ENCODE data around the gene C1orf53.
A peak's percentile ranks its signal among the peaks of the same experiment; 100 is the strongest.
"Not testable (repeated sequence)": the region's sequence is repeated elsewhere in the genome, so short reads cannot be mapped to it uniquely, and the experiment has no call there.

Gene C1orf53

GRCh38 chr1:197922070-197922390 lies 19.6 kb downstream of the C1orf53 start:
- DNase-seq: no peak

GRCh38 chr1:197923038-197923437 lies 20.6 kb downstream of the C1orf53 start:
- no peak for DNase-seq

GRCh38 chr1:197924516-197925123 lies 22.2 kb downstream of the C1orf53 start:
- peak; percentile 62 for DNase-seq

GRCh38 chr1:197927908-197928665 lies 25.7 kb downstream of the C1orf53 start:
- no peak for DNase-seq

- DNase-seq: peak; percentile 32
Measured at GRCh38 chr1:197928849-197929336, 26.5 kb downstream of the C1orf53 start.

- DNase-seq: no peak
Measured at GRCh38 chr1:197933016-197933415, 30.6 kb downstream of the C1orf53 start.

GRCh38 chr1:197933647-197934046 lies 31.2 kb downstream of the C1orf53 start:
- DNase-seq: no peak

- no peak for DNase-seq
Measured at GRCh38 chr1:197937381-197937780, 35.0 kb downstream of the C1orf53 start.

GRCh38 chr1:197937892-197938291 lies 35.5 kb downstream of the C1orf53 start:
- no peak for DNase-seq

- DNase-seq: not testable (repeated sequence)
Measured at GRCh38 chr1:197939159-197939980, 36.9 kb downstream of the C1orf53 start.

- DNase-seq: no peak
Measured at GRCh38 chr1:197942042-197942441, 39.6 kb downstream of the C1orf53 start.

- DNase-seq: no peak
Measured at GRCh38 chr1:197944485-197944884, 42.1 kb downstream of the C1orf53 start.

GRCh38 chr1:197948926-197949899 lies 46.8 kb downstream of the C1orf53 start:
- no peak for DNase-seq

- DNase-seq: no peak
Measured at GRCh38 chr1:197951089-197951488, 48.7 kb downstream of the C1orf53 start.

GRCh38 chr1:197951617-197952175 lies 49.3 kb downstream of the C1orf53 start:
- DNase-seq: no peak

GRCh38 chr1:197953472-197953871 lies 51.0 kb downstream of the C1orf53 start:
- DNase-seq: not testable (repeated sequence)

- DNase-seq: no peak
Measured at GRCh38 chr1:197954718-197955418, 52.4 kb downstream of the C1orf53 start.

- DNase-seq: no peak
Measured at GRCh38 chr1:197955486-197956394, 53.3 kb downstream of the C1orf53 start.
